Measurements from ENCODE around the gene TMEM106B. TPM values are rescaled to one million over a fixed set of nuclear protein-coding genes. Genes with fewer than 3 reads are reported as not detected.
"Not testable (repeated sequence)": the region's sequence is repeated elsewhere in the genome, so short reads cannot be mapped to it uniquely, and the experiment has no call there.

Gene TMEM106B
- total RNA-seq, 1 experiment from 2014 or later: 159 TPM

DNA sequence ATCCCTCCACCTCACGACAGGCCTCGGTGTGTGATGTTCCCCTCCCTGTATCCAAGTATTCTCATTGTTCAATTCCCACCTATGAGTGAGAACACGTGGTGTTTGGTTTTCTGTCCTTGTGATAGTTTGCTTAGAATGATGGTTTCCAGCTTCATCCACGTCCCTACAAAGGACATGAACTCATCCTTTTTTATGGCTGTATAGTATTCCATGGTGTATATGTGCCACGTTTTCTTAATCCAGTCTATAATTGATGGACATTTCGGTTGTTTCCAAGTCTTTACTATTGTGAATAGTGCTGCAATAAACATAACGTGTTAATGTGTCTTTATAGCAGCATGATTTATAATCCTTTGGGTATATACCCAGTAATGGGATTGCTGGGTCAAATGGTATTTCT, 13.9 kb downstream of the TMEM106B start:
- not testable (repeated sequence) for DNase-seq (ENCODE audit: extremely low read depth, low read depth)

DNA sequence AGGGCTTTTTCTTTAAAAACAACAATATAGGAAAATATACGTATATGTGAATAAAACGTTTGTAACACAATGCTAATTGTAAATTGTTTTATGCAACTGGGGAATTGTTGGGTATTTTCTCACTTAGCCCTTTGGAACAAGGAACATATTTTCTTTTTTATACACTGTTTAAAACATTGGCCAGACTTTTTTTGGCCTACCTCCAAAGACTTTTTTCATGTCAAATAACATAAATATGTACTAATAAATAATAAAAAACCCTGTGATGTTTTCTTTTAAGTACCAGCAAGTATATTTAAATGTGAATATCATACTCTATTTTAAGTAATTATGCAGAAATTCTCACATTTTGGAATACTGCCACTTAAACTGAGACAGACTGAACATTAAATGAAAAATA, 15.7 kb downstream of the TMEM106B start:
- DNase-seq (ENCODE audit: extremely low read depth, low read depth): no peak

- no peak for DNase-seq (ENCODE audit: extremely low read depth, low read depth)
These were observed 16.9 kb downstream of the TMEM106B start for GRCh38 chr7:12228024-12228423.

DNA sequence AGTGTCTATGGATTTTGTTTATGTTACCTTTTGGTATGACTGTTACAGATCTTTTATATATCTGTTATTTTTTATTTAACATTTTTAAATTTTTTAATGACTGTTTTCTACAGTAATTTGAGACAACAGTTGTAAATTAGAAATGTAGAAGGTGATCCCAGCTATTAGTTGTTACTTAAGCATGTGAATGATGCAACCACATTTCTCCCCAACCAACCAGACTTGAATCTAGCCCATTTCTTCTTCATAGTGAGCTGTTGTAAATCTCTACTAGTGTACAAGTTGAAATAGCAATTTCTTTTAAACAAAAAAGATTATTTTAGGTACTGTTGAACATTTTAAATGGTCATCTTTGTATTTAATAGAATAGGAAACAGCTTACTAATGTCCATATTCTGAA, 18.0 kb downstream of the TMEM106B start:
- no peak for DNase-seq (ENCODE audit: extremely low read depth, low read depth)

- DNase-seq (ENCODE audit: extremely low read depth, low read depth): peak; percentile 19
These were observed 20.0 kb downstream of the TMEM106B start for GRCh38 chr7:12231097-12231496.

GRCh38 chr7:12233175-12233574, 22.1 kb downstream of the TMEM106B start:
- DNase-seq (ENCODE audit: extremely low read depth, low read depth): no peak

- DNase-seq (ENCODE audit: extremely low read depth, low read depth): no peak
These were observed 23.3 kb downstream of the TMEM106B start for GRCh38 chr7:12234334-12234865.

DNA sequence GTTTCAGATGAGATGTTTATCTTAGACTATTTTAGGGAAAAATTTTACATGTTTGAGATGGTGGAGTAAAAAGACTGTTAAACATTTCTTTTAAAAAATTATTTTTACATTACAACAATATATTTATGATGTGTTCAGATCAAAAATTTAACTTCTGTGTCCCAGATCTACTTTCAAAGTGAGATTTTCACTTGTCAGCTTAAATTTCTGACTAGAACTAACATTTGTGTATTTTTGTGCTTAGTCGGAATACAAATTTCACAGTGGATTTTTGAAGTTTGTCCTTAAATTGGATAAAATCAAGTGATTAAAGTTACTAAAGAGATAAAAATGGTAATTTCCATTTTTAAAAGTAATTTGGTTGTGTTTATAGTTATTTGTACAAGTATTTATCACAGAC, 24.9 kb downstream of the TMEM106B start:
- no peak for DNase-seq (ENCODE audit: extremely low read depth, low read depth)

DNA sequence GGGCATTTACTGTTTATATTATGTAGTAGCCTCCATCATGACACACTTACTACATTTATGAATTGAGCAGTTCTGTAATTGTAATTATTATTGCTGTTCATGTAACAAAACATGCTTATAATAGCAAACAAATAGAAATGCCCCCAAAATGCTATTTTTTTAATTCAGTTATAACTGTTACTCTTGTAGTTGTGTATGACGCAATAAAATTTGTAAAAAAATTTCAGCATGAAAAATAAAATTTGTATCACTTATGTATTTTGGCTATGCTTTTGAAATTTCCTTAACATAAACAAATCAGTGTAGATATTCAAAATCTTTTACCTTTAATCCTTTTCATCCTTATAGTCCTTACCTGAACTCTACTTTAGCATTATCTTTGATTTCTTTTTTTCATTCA, 25.9 kb downstream of the TMEM106B start:
- no peak for DNase-seq (ENCODE audit: extremely low read depth, low read depth)

DNA sequence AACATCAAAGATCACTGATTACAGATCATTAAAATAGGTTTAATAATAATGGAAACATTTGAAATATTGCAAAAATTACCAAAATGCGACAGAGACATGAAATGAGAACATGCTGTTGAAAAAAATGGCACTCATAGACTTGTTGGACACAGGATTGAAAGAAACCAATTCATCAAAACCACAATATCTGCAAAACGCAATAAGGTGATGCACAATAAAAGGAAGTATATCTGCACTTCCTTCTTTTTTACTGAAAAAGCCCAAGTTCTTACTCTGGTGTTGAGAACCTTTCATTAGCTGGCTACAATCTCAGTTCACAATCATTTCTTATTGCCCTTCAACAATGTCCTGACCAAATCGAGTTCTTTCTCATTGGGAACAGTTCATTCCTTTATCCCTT, 28.7 kb downstream of the TMEM106B start:
- DNase-seq (ENCODE audit: extremely low read depth, low read depth): no peak

DNA sequence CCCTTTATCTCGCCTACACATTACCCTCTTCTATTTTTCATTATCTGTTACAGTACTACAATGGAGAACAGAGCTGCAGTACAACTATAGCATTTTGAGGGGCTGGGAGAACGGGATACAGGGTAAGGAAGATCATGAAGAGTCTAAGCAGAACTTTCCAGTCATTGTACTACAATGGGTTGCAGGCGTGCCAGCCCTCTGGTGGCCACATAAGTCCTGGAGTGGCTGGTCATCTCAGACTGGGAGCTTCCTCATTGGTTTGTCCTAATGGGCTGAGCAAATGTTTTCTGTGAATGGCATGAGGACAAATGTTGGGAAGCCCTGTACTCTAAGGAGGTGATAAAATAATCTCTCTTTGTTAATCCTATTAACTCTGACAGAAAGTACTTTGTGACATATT, 33.0 kb downstream of the TMEM106B start:
- DNase-seq (ENCODE audit: extremely low read depth, low read depth): peak; percentile 40

DNA sequence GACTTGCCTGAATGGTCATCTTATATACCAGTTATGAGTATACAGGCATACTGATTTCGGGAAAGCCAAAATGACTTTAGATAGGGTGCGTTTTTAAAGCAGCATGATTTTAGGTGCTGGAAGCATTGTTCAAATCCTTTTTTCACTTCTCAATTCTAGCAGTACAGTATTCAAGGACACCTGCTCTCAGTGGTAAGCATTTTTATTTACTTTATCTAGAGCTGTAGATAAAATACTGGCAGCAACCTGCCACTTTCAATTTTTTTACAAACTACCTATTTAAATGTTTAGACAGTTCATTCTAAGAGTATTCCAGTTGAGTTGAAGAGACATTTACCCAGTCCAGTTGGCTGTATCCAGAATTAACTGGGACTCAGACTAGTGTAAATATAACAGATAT, 33.6 kb downstream of the TMEM106B start:
- DNase-seq (ENCODE audit: extremely low read depth, low read depth): no peak

DNA sequence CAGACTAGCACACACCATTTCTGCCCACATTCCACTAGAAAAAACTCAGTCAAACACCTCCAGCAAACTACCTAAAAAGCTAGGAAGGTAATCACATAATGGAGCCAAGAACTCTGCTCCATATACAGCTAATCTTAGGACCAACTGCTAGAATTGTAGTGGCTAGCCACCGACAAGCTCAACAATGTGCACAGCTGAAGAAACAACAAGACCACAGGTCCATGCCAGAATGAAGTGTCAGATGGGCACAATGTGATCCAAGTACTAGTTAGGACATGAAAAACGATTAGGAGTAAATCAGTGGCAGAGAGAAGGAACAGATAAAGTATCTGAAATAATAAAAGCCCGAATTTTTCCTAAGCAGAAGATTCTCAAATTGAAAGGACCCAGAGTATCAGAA, 38.6 kb downstream of the TMEM106B start:
- no peak for DNase-seq (ENCODE audit: extremely low read depth, low read depth)

- DNase-seq (ENCODE audit: extremely low read depth, low read depth): no peak
These were observed 39.1 kb downstream of the TMEM106B start for GRCh38 chr7:12250232-12250631.

- DNase-seq (ENCODE audit: extremely low read depth, low read depth): no peak
These were observed 45.0 kb downstream of the TMEM106B start for GRCh38 chr7:12256090-12256489.

GRCh38 chr7:12257582-12257981, 46.5 kb downstream of the TMEM106B start:
- DNase-seq (ENCODE audit: extremely low read depth, low read depth): no peak

GRCh38 chr7:12258074-12258473, 47.0 kb downstream of the TMEM106B start:
- no peak for DNase-seq (ENCODE audit: extremely low read depth, low read depth)

- no peak for DNase-seq (ENCODE audit: extremely low read depth, low read depth)
These were observed 56.4 kb downstream of the TMEM106B start for GRCh38 chr7:12267542-12267941.

DNA sequence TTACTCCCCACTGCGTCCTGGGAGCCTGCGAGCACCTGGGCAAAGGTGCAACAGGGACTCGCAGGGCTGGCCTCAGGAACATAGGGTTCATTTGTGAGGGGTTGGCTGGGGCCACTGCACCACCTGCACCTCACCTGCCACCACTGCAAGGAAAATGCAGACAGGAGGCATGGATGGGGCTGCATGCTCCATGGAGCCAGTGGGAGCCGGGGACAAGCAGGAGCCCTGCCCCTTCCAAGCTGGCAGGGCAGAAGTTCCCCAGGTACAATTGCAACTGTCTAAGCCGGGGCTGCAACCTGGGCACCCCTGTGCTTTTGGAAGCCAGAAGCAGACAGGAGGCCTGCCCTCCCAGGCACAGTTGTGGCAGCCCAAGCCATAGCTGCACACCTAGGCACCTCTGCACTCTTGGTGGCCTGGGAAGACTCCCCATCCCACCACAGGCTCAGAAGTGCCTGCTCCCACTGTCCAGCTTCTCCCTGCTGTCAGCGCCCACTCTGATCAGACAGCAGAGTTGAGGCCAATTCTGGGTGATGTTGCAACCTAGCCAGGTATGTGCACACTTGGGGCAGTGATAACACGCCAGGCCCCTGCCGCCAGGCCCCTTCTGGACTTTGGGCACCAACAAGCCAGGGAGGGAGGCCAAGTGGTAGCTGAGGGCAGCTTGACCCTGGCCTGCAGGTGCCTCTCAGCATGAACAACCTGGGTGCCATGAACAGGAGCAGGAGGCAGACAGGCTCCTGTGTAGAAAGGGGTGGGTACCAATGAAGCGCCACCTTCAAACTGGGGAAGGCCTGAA, 58.2 kb downstream of the TMEM106B start:
- no peak for DNase-seq (ENCODE audit: extremely low read depth, low read depth)

GRCh38 chr7:12281038-12281437, 69.9 kb downstream of the TMEM106B start:
- DNase-seq (ENCODE audit: extremely low read depth, low read depth): peak; percentile 4

DNA sequence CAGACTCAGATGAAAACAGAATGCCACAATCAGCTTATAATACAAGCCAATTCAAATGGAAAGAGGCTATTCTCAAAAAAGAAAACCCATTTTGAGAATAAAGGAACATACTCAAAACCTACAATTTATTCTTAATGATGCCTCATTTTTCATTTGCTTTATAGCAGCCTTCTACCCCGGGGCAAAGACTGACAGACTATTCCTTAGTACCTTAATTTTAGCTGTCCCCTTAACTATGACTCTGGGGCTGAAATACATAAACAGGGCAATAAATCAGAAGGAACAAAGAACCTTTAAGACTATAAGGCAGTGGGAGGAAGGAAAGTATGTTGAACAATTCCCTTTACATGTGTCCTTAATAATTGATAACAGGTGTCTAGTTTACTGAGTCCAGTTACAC, 76.8 kb downstream of the TMEM106B start:
- no peak for DNase-seq (ENCODE audit: extremely low read depth, low read depth)

GRCh38 chr7:12289996-12290395, 78.9 kb downstream of the TMEM106B start:
- no peak for DNase-seq (ENCODE audit: extremely low read depth, low read depth)

DNA sequence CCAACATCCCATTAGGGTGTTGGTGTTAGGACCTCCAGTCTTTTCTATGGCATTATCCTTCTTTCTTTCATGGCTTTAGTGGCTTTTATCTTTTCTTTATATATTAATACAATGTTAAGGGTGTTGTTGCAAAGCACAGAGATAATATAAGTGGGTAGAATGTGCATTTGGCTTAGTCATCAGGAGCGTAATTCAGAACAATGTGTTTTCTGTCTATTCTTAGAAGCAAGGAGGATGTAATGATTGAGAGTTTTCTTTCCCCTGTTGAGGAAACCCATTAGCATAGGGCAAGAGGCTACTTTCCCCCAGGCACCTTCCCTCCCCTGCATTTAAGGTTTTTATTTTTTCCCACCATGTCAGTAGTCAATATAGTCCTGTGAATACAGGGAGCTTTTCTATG, 79.7 kb downstream of the TMEM106B start:
- DNase-seq (ENCODE audit: extremely low read depth, low read depth): no peak
